A673 (cell line): Measurements from ENCODE around the gene RIGI.

Source experiments
- EZH2 ChIP-seq: fragments of 200-600 bp; sonication (generic); IDR thresholded peaks from 2 replicates; pipeline ENCODE4 v1.6.1; 2017; ENCODE audit warnings: borderline replicate concordance, low read depth, mild to moderate bottlenecking, mixed read lengths, antibody characterized with exemption, low read length; ENCODE audit not compliant: poor library complexity, severe bottlenecking
- TF ChIP-seq, protein P1 (sequence below): fragments of 300-800, 200-600 bp; sonication (generic); conservative IDR thresholded peaks from 2 replicates; pipeline ENCODE4 v1.5.1; 2017; ENCODE audit warnings: low read depth, mild to moderate bottlenecking, antibody characterized with exemption, low read length, moderate library complexity, mixed read lengths

DNA sequence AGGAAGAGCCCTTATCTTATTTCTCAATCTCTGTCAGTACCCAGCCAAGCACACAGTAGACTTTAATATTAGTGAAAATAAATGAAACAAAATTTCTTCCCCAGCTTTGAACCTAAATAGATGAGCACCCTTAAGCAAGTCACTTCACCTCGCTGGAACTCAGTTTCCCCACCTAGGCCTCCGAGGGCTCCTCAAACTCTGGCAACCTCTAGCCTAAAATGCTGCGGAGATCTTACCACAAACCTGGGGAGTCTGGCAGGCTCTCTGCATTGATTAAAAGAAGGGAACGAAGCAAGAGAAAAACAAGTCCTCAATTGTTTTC, 326 bp downstream of the RIGI start:
- TF ChIP-seq, protein P1, sequence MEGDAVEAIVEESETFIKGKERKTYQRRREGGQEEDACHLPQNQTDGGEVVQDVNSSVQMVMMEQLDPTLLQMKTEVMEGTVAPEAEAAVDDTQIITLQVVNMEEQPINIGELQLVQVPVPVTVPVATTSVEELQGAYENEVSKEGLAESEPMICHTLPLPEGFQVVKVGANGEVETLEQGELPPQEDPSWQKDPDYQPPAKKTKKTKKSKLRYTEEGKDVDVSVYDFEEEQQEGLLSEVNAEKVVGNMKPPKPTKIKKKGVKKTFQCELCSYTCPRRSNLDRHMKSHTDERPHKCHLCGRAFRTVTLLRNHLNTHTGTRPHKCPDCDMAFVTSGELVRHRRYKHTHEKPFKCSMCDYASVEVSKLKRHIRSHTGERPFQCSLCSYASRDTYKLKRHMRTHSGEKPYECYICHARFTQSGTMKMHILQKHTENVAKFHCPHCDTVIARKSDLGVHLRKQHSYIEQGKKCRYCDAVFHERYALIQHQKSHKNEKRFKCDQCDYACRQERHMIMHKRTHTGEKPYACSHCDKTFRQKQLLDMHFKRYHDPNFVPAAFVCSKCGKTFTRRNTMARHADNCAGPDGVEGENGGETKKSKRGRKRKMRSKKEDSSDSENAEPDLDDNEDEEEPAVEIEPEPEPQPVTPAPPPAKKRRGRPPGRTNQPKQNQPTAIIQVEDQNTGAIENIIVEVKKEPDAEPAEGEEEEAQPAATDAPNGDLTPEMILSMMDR = no peak
- no peak for TF ChIP-seq EZH2
